Loucy (cell line): Measurements from ENCODE around the gene DDAH2.

Experiments
- EZH2phosphoT487 ChIP-seq: fragments of 200-600 bp; IDR thresholded peaks from 2 replicates; pipeline ENCODE4 v1.6.1; 2018; ENCODE audit warnings: antibody characterized with exemption, mild to moderate bottlenecking, moderate library complexity, borderline replicate concordance
- TF ChIP-seq, protein P1 (sequence below): fragments of 200-600 bp; sonication (generic); conservative IDR thresholded peaks from 2 replicates; pipeline ENCODE4 v1.5.1; 2014; ENCODE audit warnings: mild to moderate bottlenecking, antibody characterized with exemption, low read length

- TF ChIP-seq, protein P1, sequence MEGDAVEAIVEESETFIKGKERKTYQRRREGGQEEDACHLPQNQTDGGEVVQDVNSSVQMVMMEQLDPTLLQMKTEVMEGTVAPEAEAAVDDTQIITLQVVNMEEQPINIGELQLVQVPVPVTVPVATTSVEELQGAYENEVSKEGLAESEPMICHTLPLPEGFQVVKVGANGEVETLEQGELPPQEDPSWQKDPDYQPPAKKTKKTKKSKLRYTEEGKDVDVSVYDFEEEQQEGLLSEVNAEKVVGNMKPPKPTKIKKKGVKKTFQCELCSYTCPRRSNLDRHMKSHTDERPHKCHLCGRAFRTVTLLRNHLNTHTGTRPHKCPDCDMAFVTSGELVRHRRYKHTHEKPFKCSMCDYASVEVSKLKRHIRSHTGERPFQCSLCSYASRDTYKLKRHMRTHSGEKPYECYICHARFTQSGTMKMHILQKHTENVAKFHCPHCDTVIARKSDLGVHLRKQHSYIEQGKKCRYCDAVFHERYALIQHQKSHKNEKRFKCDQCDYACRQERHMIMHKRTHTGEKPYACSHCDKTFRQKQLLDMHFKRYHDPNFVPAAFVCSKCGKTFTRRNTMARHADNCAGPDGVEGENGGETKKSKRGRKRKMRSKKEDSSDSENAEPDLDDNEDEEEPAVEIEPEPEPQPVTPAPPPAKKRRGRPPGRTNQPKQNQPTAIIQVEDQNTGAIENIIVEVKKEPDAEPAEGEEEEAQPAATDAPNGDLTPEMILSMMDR, result no peak
- TF ChIP-seq EZH2phosphoT487, result no peak
These were observed 28.2 kb downstream of the DDAH2 start for GRCh38 chr6:31700740-31701401.
